Measurements from ENCODE around the gene PRKAG2. TPM values are rescaled to one million over a fixed set of nuclear protein-coding genes. Genes with fewer than 3 reads are reported as not detected.

The PRKAG2 gene
- total and polyA plus RNA-seq, 2 of the 8 experiments (the other 6 are each of a cell fraction or from before 2014, with no cell fraction given), result 7.5 to 18.1 TPM

DNA sequence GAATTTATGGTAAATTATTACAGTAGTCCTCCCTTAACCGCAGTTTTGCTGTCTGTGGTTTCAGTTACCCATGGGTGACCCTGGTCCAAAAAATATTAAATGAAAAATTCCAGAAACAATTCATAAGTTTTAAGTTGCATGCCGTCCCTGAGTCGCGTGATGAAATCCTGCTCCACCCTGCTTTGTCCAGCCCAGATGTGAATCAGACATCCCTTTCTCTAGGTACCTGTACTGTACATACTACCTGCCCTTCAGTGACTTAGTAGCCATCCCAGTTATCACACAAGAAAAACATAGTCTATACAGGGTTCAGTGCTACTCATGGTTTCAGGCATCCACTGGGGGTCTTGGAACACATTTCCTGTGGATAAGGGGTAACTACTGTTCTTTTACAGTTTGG is 336.8 kb downstream of the PRKAG2 start:
- no peak overlapping the region for H3K27ac ChIP-seq (ENCODE audit: low read depth, low read length)
- H2BK5ac ChIP-seq (ENCODE audit: low read depth, low read length), result no peak overlapping the region
- H3K18ac ChIP-seq (ENCODE audit: extremely low read depth, low read length), result no peak overlapping the region
- no peak overlapping the region for H2BK12ac ChIP-seq (ENCODE audit: low read depth, low read length)
- 94% methylated on average over 4 of the region's 4 CpGs; no CpG with 5 or more reads in 1 of the 2 experiments for WGBS, 2 experiments (ENCODE audit: extremely low coverage in 1 of 2, insufficient coverage in 1 of 2, insufficient read length in 1 of 2, insufficient replicate concordance in 2 of 2, low coverage in 1 of 2, low lambda C conversion rate in 2 of 2, missing lambda C conversion rate in 1 of 2)
- no peak overlapping the region for H2BK20ac ChIP-seq (ENCODE audit: low read length)
- H3K9ac ChIP-seq (replicated peaks in 1 of 4; ENCODE audit: extremely low read depth in 1 of 4, low read depth in 3 of 4, low read length in 3 of 4), result no peak overlapping the region
- H2AFZ ChIP-seq (ENCODE audit: low read length), result no peak overlapping the region
- ChIA-PET CTCF (ENCODE audit: partially characterized antibody) (interaction anchor here (1.4 to 1.7 kb wide), 2 partner anchors 80 to 242 kb away, joined by 3 to 6 read pairs; no protein-coding TSS in a partner anchor), POLR2A (ENCODE audit: partially characterized antibody) (no interaction called here)
- H3K23ac ChIP-seq (ENCODE audit: insufficient read length), result no peak overlapping the region
- H2BK120ac ChIP-seq (replicated peaks; ENCODE audit: low read depth, low read length), result no peak overlapping the region
- H2BK15ac ChIP-seq (ENCODE audit: low read length), result no peak overlapping the region
- no peak overlapping the region for H2AK5ac ChIP-seq (ENCODE audit: low read depth, low read length)
- no peak overlapping the region for H3K4ac ChIP-seq (replicated peaks; ENCODE audit: insufficient read length, low read depth, low read length)
- H3K9me3 ChIP-seq (ENCODE audit: insufficient read depth in 2 of 2, low read depth in 1 of 2, low read length in 1 of 2), result no peaks in the 10 kb centered on the region
- H4K5ac ChIP-seq (ENCODE audit: insufficient read length, low read depth, low read length), result no peak overlapping the region
- DNase-seq (ENCODE audit: low read depth in 1 of 2, low spot score in 2 of 2) (no peak), FAIRE-seq (no peak)
- no peak overlapping the region for H3K4me2 ChIP-seq (ENCODE audit: insufficient read depth in 1 of 2, low read depth in 2 of 2, low read length in 2 of 2)
- H4K20me1 ChIP-seq (replicated peaks in 1 of 2; ENCODE audit: control insufficient read depth in 1 of 2, insufficient read depth in 2 of 2, low read length in 2 of 2), result no peaks in the 10 kb centered on the region
- no peak overlapping the region for H3K4me3 ChIP-seq (ENCODE audit: extremely low read depth in 1 of 4, insufficient read depth in 2 of 4, low read depth in 3 of 4, low read length in 4 of 4)
- H3K27me3 ChIP-seq (replicated peaks in 1 of 4; ENCODE audit: control insufficient read depth in 3 of 4, extremely low read depth in 1 of 4, insufficient read depth in 3 of 4, low read length in 3 of 4), result no peaks in the 10 kb centered on the region
- no peaks in the 10 kb centered on the region for H3K79me2 ChIP-seq (ENCODE audit: control insufficient read depth in 1 of 2, insufficient read depth in 2 of 2, low read length in 2 of 2)
- no peaks in the 10 kb centered on the region for H3K36me3 ChIP-seq (ENCODE audit: control insufficient read depth in 2 of 4, insufficient read depth in 4 of 4, low read length in 3 of 4)
- H4K91ac ChIP-seq (replicated peaks; ENCODE audit: insufficient read length, low read length), result no peak overlapping the region
- no peaks in the 10 kb centered on the region for H3K23me2 ChIP-seq (ENCODE audit: low read depth, low read length)
- no peak overlapping the region for H3K56ac ChIP-seq (replicated peaks; ENCODE audit: insufficient read length, low read depth, low read length)
- TF ChIP-seq SP4 (IDR thresholded peaks at IDR 0.05; ENCODE audit: low read length) (no peak), HDAC6 (IDR thresholded peaks at IDR 0.05; ENCODE audit: low read depth, low read length) (no peak), RXRA (IDR thresholded peaks at IDR 0.05; ENCODE audit: insufficient read depth, low read depth, low read length) (no peak), JUN (IDR thresholded peaks at IDR 0.05; ENCODE audit: low read depth, low read length) (no peak), CBX8 (IDR thresholded peaks at IDR 0.05; ENCODE audit: borderline replicate concordance, low read depth, low read length) (no peak), KDM4A (IDR thresholded peaks at IDR 0.05; ENCODE audit: low read depth, low read length, severe bottlenecking) (no peak)
- TF ChIP-seq, protein P1, sequence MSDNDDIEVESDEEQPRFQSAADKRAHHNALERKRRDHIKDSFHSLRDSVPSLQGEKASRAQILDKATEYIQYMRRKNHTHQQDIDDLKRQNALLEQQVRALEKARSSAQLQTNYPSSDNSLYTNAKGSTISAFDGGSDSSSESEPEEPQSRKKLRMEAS (IDR thresholded peaks at IDR 0.05), result no peak
- TF ChIP-seq, protein P2, sequence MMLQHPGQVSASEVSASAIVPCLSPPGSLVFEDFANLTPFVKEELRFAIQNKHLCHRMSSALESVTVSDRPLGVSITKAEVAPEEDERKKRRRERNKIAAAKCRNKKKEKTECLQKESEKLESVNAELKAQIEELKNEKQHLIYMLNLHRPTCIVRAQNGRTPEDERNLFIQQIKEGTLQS (IDR thresholded peaks at IDR 0.05; ENCODE audit: insufficient read depth, low read depth, low read length), result no peak
- no peak overlapping the region for H4K8ac ChIP-seq (ENCODE audit: extremely low read depth, insufficient read depth, low read length)
- H3K14ac ChIP-seq (ENCODE audit: insufficient read length), result no peak overlapping the region
- no peaks in the 10 kb centered on the region for H3K79me1 ChIP-seq (ENCODE audit: low read depth, low read length)
- peaks cover 0 to 8% (median 0%) of the 10 kb centered on the region in 4 experiments; a peak in 2 of 7 replicates for H3K4me1 ChIP-seq (replicated peaks in 1 of 4; ENCODE audit: control insufficient read depth in 3 of 4, insufficient read depth in 4 of 4, low read length in 3 of 4)

Measured in H1 (cell line).